Stimulated activated CD8-positive, alpha-beta memory T cell treated with anti-CD3 and anti-CD28 coated beads, Interleukin-2, amount 100 ng/mL, for 48 hours (primary cell): ENCODE data around the gene HAL.

ENCODE experiments used
- DNase-seq, 2 donors: peaks; one replicate each; pipeline ENCODE4 v3.0.0-alpha.2; 2020; ENCODE audit warnings: low read depth in 2 of 2

The HAL gene

GRCh38 chr12:95942524-95943329 lies 53.4 kb downstream of the HAL start, which contains the start of gene CCDC38:
CCDC38 (minus strand) TSS chr12:95942614; CDS start chr12:95936509, 6,105 bp downstream.
- peak; percentile 69 to 78 for DNase-seq

GRCh38 chr12:95942101-95942523 lies 54.0 kb downstream of the HAL start:
- no peak for DNase-seq

DNA sequence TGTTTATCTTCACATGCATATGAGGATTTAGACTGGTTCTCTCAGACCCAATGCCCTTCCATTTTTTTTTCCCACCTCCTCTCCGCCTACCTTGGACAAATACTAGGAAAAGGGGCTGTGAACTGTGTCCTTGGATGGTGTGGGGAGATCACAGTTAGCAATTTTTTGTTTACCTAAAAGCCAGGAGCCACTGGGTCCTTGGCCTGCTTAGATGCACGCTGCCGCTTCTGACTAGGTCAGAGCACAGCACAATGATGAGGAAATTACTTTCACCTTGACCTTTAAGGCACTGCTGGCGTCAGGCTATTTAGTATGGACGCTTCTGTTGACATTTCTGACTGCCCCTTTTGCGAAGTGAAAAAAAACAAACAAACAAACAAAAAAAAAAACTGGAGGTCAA lies 55.6 kb downstream of the HAL start:
- no peak for DNase-seq
